ENCODE data around the gene TOMM20L.

TOMM20L gene

DNA sequence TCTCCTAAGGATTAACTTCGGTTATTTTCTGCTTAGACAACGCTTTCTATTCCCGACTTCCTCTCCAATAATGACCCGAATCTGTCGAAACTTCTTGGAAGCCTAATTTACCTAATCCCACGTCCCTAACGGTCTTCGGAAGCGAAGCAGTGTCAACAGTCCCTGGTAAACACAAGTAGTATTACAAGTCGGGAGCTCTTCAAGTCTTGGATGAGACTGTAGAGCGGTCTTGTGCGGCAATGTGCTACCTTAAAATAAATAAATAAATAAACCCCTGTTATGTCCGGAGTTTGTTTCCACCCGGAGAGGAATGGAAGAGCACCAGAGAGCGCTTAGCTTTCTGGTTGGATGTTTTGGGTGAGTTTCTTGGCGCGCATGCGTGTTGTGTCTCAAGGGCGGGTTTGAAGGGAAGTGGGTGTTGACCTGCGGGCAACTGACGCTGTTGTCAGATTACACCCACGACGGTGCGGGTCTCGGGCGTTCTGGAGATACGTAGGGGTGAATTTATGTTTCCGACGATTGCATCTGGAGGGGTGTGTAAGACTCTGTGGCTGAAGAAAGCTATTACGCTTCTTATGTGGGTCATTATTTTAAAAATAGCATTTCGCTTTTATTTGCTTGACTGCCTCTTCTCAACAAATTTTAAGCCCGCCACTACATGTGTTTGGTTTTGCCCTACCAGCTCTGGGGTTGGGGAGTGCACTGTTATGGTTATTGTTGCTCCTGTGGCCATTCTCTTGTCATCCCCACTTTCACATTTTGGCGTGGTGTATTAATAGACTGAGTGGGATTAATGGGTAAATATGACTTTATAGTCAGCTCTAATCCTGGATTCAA, 31.8 kb downstream of the TOMM20L start, which contains the start of the genes KIAA0586 and TIMM9:
Gene KIAA0586, plus strand, starts transcription at position 439 of the 837 bp plus-strand sequence. CDS start 546 bp downstream, outside the sequence.
Gene TIMM9, minus strand, starts transcription at position 251 of the 837 bp plus-strand sequence. CDS start 15,586 bp downstream, outside the sequence.
- TF ChIP-seq, protein P1, sequence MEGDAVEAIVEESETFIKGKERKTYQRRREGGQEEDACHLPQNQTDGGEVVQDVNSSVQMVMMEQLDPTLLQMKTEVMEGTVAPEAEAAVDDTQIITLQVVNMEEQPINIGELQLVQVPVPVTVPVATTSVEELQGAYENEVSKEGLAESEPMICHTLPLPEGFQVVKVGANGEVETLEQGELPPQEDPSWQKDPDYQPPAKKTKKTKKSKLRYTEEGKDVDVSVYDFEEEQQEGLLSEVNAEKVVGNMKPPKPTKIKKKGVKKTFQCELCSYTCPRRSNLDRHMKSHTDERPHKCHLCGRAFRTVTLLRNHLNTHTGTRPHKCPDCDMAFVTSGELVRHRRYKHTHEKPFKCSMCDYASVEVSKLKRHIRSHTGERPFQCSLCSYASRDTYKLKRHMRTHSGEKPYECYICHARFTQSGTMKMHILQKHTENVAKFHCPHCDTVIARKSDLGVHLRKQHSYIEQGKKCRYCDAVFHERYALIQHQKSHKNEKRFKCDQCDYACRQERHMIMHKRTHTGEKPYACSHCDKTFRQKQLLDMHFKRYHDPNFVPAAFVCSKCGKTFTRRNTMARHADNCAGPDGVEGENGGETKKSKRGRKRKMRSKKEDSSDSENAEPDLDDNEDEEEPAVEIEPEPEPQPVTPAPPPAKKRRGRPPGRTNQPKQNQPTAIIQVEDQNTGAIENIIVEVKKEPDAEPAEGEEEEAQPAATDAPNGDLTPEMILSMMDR (IDR thresholded peaks at IDR 0.05; ENCODE audit: low read depth, low read length) = no peak

DNA sequence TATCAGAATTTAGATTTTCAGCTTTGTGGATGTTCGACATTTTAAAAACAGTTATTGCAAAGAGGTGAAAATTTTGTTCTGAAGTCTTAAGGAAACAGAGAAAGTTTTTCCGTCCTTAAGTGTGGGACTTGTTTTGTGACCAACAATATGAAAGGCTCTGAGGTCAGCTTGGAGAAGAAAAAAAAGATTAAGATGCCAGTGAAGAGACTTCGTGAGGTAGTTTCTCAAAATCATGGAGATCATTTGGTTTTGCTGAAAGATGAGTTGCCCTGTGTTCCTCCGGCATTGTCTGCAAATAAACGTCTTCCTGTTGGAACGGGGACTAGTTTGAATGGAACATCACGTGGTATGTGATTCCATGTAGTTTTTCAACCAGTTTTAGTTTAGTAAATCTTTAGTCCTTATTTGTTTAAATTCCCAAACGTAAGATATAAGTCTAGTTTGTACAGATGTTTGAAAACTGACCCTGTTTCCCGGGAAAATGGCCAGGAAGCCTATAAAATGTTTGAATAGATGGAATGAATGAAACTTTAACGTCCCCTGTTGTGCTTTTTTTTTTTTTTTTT, 32.5 kb downstream of the TOMM20L start:
- H3K4me3 ChIP-seq (ENCODE audit: low read depth, low read length) = peak overlapping the region; percentile 94
- TF ChIP-seq, protein P1 (IDR thresholded peaks at IDR 0.05; ENCODE audit: low read depth, low read length) = no peak

More for the DNA sequence above, 31.8 kb downstream of the TOMM20L start, which contains the start of the genes KIAA0586 and TIMM9:
- peak within 1 kb of the TSS; percentile 94 for H3K4me3 ChIP-seq (ENCODE audit: low read depth, low read length)

- no peak overlapping the region for H3K4me3 ChIP-seq (ENCODE audit: low read depth, low read length)
These were observed 34.4 kb downstream of the TOMM20L start for GRCh38 chr14:58430156-58430555.

DNA sequence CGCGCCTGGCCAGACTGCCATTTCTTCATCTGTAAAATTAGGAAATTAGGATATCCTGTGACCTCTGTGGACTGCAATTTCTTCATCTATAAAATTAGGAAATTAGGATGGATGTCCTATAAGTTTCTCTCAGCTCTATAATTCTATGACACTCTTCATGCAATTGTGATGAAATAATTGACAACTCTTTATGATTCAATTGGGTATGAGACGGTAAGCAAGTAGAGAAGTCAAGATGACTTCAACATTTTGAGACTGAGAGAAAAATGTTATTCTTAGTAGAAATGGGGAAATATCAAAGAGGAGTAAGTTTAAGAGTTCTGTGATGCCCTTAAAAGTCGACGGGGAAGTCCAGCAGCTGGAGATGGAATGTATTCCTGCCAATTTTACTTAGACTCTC, 43.7 kb downstream of the TOMM20L start:
- H3K4me3 ChIP-seq (ENCODE audit: low read depth, low read length) = no peak overlapping the region
- TF ChIP-seq, protein P1 (IDR thresholded peaks at IDR 0.05; ENCODE audit: low read depth, low read length) = no peak

More at GRCh38 chr14:58430156-58430555, 34.4 kb downstream of the TOMM20L start:
- TF ChIP-seq, protein P1 (IDR thresholded peaks at IDR 0.05; ENCODE audit: low read depth, low read length) = no peak

DNA sequence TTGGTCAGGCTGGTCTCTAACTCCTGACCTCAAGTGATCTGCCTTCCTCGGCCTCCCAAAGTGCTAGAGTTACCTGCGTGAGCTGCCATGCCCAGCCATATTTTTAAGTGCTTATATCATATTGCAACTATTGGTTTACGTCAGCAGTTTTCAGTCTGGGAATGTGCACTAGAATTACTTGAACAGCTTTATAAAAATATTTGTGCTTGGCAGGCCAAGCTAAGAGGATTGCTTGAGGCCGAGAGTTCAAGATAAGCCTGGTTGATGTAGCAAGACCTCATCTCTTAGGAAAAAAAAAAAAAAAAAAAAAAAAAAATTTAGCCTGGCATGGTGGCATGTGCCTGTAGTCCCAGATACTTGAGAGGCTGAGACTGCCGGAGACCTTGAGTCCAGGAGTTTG, 48.9 kb downstream of the TOMM20L start:
- H3K4me3 ChIP-seq (ENCODE audit: low read depth, low read length) = no peak overlapping the region
- TF ChIP-seq, protein P1 (IDR thresholded peaks at IDR 0.05; ENCODE audit: low read depth, low read length) = no peak

DNA sequence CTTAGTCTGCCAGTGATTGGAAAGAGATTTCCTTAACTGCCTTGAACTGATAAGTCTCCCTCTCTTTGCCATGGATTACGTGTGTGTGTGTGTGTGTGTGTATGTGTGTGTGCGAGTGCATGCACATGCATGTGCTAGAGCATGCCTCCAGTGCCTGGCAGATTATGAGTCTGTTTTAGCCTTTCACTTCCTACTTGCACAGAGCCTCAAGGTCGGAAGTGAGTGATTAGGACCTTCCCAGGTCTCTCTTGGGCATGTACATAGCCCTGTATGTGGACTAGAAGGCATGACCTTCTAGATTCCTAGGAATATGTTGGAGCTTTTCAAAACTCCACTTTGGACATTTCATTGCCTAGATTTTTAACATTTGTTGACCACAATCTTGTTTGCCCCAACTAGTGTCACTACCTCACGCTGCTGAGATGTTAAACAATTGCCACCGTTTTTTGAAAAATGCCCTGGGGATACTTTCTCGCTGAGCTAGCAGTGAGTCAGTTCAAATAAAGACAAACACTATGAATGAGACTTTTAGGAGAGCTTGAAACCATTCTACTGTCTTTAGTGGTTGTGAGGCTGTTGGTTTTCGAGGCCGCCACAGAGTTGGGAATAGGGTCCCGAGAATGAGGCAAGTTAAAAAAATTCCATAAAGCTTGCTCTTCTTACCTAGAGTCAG, 60.0 kb downstream of the TOMM20L start:
- no peak overlapping the region for H3K4me3 ChIP-seq (ENCODE audit: low read depth, low read length)
- TF ChIP-seq, protein P1 (IDR thresholded peaks at IDR 0.05; ENCODE audit: low read depth, low read length) = no peak
